UCSD-AML1 (cell line): ENCODE results near the gene HDGFL1.

ENCODE experiments used
- DNase-seq: peaks from one replicate; lab custom pipeline; 2025; ENCODE audit not compliant: unreplicated experiment; lab: John Stamatoyannopoulos, UW

HDGFL1 gene

GRCh38 chr6:22569281-22570184 lies at the start of gene HDGFL1:
Gene HDGFL1, plus strand, starts transcription at chr6:22569566. Its CDS starts 10 bp downstream, at chr6:22569576.
- DNase-seq: no peak

- DNase-seq: no peak
Observed at GRCh38 chr6:22521035-22521434, 48.3 kb upstream of the HDGFL1 start.

- no peak for DNase-seq
Observed at GRCh38 chr6:22526736-22527135, 42.6 kb upstream of the HDGFL1 start.

GRCh38 chr6:22529866-22530265 lies 39.5 kb upstream of the HDGFL1 start:
- DNase-seq: no peak

DNA sequence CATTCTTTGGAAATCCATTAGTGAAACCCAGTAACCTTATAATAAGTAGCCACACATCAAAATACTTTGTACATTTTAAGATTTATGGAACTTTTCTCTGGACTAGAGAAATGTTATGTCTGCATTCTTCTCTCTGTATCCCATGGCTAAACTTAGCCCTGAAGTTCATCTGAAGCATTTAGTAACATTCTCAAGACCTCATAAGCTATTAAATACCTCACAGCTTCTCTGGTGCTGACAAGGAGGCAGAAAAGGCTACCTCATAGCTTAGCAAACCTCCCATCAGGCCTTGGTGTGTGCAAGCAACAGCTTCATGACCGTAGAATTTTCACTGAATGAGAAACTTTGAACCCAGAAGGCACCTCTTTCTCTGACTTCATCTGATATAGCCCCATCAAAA lies 38.9 kb upstream of the HDGFL1 start:
- no peak for DNase-seq

DNA sequence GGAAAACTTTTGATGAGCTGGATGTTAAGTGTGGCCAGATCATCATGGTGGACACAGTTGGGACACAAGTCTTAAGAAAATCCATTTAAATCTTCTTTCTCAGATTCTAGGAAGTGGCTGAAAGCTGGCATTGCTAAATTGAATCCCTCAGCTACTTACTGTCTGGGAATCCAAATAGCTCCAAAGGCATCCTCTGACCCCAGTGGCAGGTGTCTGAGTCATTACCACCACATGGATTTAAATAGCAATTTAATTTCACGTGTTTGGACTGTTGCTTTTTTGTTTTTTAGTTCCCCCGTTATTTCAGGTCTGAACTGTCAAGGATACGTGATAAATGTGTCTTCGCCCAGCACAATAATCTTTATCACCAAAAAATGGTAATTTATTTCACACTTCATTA lies 33.2 kb upstream of the HDGFL1 start:
- DNase-seq: no peak

DNA sequence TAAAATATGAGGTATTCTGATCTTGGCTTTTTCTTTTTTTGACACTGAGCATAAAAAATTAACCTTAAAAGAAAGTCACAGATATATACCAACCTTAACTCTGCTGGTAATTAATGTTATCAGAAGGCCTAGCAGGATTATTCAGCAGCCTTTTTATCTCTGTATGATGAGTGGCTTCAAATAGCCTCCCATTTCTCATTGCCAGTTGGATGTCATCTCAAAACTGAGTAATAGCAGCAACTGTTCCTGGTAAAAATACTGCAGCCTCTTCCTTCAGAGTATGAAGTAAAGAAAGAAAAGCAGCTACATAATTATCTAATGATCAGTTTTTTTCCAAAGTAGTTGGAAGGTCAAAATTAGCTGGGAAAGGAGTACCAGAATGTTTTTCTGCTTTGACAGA lies 24.9 kb upstream of the HDGFL1 start:
- DNase-seq: no peak

DNA sequence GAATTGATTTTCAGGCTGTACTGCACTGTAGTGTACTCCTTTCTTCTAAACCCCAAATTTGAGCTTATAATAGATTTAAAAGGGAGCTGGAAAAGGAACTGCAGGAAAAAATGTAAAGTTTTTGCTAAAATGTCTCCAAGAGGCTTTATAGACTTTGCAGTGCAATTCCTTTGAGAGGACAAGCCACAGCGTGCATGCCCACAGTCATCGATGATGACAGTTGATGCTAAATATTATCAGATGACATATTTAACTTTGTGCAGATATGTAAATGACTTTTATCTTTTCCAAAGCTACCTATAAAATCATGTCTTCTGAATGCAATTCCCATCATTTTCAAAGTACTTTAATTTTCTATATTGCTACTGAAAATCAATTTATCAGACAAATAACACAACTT lies 24.3 kb upstream of the HDGFL1 start:
- DNase-seq: no peak

- no peak for DNase-seq
Observed at GRCh38 chr6:22546236-22546635, 23.1 kb upstream of the HDGFL1 start.

DNA sequence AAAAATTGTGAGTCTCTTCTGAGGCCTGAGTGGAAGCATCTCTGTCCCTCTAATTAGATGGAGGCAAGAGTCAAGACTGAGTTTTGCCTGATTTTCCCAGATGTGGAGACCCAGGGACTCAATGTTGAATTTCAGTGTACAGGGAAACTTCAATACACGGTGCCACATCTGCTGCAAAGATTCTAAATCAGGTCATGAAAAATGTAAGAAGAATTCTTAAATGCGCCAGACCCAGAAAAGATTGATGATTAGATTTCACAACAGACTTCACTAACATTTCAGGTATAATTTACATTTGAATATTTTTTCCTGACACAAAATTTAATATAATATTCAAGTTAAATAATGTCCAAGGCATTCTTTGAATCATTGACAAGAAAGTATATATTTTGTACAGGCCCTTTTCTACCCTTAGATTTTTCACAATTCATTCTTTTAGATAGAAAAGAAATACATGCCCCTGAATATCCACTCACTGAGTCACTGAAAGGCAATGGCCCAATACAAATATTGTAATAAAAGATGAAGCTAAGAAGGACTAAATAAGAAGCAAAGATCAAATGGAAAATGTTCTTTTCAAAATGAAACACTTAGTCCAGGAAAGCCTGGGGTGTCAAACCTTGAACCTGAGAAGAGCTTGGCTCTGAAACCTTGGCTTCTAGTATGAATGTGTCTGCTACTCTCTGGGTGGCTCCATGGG lies 18.2 kb upstream of the HDGFL1 start:
- DNase-seq: no peak

- no peak for DNase-seq
Observed at GRCh38 chr6:22556266-22556665, 13.1 kb upstream of the HDGFL1 start.

DNA sequence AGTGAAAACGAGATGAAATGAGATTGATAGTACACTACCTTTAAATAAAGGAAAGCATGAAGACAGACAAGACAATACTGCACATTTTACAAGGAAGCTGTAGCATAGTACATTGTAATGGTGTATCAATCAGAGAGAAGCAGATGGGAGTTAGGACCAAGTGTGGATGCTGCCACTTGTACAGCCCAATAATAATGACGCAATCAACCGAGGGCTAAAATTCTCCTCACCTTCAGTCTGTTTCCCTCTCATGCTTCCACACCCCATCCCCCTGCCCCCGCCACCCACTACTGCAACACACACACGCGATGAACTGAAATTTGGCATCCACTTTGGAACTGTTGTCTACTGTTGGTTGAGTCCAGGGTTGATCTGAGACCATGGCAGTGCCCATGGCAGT lies 12.4 kb upstream of the HDGFL1 start:
- DNase-seq: no peak

- no peak for DNase-seq
Observed at GRCh38 chr6:22558288-22558882, 11.0 kb upstream of the HDGFL1 start.

DNA sequence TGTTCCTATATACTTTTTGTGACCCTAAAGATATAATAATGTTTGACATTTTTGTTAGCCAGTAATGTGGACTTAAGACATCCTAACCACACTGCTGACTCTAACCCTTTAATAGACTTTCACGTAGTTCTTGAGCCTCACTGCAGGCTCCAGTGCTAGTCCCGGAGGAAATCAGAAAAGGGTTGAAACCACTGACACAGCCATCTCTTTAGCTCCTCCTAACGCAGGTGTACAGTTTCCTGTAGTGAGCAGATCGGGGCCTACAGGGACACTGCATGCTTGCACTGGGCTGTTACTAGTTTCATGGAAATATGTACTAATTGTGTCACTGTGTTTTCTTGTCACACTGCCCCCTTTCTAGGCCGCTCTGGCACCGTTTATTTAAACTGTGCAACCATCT lies 512 bp upstream of the HDGFL1 start:
- DNase-seq: no peak

- DNase-seq: no peak
Observed at GRCh38 chr6:22570185-22570551, 802 bp downstream of the HDGFL1 start.

GRCh38 chr6:22575190-22575589 lies 5.8 kb downstream of the HDGFL1 start:
- DNase-seq: no peak

DNA sequence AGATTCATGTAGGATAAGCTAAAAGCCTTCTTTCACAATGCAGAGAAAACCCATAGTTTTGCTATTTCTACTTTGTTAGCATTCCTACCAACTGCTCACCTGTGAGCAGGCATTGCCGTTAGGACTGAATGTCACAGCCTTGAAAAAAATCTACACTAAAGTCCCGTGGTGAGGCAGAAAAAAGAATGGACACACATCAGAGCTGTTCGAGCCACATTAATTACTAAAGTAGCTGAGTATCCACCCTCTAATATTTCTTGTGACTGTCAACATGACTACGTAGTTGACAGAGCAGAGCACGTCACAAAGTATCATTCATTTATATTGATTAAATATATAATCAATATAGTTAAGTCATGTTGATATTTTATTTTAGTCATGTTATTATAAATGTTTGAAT lies 10.1 kb downstream of the HDGFL1 start:
- no peak for DNase-seq

GRCh38 chr6:22580337-22580736 lies 11.0 kb downstream of the HDGFL1 start:
- DNase-seq: no peak

- DNase-seq: no peak
Observed at GRCh38 chr6:22582417-22583205, 13.2 kb downstream of the HDGFL1 start.

GRCh38 chr6:22583230-22583629 lies 13.9 kb downstream of the HDGFL1 start:
- no peak for DNase-seq

- no peak for DNase-seq
Observed at GRCh38 chr6:22583927-22584326, 14.6 kb downstream of the HDGFL1 start.
